SKM-1 treated with dmso at 0.1 percent for 144 hours (cell line): ENCODE measurements around the gene REPIN1.

Source experiments
- DNase-seq: peaks from one replicate; lab custom pipeline; 2025; ENCODE audit not compliant: unreplicated experiment; lab: John Stamatoyannopoulos, UW

The REPIN1 gene

DNA sequence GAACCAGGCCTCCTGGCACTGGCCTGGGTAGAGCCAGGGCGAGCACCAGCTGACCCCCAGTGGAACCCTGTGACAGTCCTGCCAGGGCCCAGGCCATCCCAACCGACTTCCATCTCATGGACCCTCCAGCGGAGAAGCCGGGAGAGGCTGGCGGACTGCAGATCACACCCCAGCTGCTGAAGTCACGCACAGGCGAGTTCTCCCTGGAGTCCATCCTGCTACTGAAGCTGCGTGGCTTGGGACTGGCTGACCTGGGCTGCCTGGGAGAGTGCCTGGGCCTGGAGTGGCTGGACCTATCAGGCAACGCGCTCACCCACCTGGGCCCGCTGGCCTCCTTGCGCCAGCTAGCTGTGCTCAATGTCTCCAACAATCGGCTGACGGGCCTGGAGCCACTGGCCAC lies 31.9 kb upstream of the REPIN1 start:
- DNase-seq, result no peak

DNA sequence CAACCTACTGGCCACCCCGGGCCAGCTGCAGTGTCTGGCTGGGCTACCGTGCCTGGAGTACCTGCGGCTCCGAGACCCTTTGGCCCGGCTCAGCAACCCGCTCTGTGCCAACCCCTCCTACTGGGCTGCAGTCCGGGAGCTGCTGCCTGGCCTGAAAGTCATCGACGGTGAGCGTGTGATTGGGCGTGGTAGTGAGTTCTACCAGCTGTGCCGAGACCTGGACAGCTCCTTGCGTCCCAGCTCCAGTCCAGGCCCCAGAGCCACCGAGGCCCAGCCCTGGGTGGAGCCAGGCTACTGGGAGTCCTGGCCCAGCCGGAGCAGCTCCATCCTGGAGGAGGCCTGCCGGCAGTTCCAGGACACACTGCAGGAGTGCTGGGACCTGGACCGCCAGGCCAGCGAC lies 31.4 kb upstream of the REPIN1 start:
- no peak for DNase-seq

DNA sequence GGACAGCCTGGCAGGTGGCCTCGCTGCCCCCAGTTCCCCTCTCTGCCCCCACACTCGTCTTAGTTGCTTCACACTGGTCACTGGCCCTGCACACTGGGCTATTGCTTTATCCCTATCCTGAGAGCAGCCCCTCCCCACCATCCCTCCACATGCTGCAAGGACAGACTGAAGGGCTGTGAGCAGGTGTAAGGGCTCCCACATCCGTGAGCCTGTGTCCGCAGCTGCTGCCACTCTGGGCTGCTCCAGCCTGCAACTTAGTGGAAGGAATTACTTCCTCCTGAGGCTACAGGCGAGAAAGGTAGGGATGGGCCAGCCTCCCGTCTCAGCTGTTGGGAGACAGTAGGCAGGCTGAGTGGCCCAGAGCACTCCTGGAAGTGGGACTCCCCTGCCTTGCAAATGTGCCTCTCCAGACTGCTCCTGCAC lies 31.0 kb upstream of the REPIN1 start:
- DNase-seq, result no peak

DNA sequence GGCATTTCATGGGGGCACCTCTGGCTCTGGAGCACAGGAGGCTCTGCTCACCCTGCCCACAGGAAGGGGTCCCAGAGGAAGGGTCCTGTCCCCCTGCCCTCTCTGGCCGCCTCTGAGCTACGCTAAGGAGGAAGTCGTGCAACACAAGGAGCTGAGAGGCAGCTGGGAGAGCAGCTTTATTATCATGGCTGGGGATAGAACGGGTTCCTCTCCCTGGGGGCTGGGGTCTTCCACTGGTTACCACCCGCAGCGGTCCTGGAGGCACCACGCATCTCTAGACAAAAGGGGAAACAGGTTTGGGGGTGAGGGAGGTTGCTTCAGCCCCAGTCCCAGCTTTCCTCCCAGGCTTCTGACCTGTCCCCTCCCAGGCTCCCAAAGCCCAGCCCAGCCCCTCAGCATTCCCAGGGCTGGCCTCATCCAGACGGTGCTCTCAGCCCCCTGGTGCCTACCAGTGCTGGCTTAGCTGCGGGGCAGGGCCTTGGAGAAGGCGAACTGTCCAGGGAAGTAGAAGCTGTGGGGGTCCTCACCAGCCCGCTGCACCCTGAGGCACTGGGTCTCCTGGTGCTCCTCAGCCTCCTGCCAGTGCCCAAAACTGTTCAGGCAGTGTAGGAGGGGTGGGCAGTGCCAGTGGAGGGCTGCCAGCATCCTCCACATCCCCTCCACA lies 30.3 kb upstream of the REPIN1 start:
- no peak for DNase-seq

DNA sequence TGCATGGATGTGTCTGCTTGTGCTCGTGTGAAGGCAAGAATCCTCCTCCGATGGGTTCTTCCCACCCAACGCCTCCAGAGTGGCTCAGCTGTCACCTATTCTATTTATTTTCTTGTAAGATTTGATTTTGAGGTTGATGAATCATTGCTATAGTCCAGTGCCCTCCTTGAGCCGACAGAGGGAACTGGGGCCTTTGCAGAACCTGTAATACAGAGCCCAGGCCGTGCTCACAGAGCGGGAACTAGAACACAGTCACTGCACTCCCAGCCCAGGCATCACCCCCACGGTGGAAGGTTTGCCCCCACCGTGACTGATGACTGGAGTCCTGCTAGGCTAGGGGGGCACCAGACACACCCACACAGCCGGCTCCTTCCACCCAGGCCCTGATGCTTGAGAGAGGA lies 29.2 kb upstream of the REPIN1 start:
- DNase-seq, result no peak

DNA sequence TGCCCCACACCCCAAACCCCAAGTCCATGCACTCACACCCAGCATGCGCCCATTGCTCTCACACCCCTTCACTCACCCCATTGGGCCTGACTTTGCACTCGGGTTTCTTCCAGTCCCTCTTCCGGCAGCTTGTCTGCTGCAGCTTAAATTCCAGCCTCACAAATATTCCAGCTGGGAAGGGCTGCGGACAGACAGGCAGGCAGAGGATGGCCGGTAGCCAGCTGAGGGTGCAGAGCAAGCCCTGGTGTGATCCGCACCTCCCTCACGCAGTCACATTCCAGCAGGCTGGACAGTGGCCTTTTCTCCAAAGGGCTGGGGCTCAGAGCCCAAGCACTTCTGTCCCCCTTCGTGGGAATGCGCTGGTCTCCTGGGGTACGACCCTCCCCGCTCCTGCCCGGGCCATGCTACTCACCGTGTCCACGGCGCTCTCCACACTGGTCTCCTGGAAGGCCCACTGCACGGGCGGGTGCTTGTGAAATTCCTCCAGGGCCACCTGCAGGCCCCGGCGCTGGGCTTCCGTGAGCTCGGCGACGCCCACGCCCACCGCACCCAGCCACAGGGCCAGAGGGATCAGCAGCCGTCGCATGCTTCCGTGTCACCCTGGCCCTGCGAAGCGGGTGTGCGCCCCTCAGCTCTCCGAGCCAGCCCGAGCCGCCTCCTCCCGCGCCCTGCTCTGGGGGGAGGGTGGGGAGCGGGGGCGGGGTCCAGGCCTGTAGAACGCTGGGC lies 28.4 kb upstream of the REPIN1 start:
- DNase-seq, result no peak

GRCh38 chr7:150340875-150341262 lies 27.8 kb upstream of the REPIN1 start:
- no peak for DNase-seq

- DNase-seq, result no peak
Measured at GRCh38 chr7:150341263-150342120, 27.1 kb upstream of the REPIN1 start, which contains the start of gene RARRES2. TSS of gene RARRES2 (minus strand) at chr7:150341629. CDS start at chr7:150340609, 1,020 bp downstream.

DNA sequence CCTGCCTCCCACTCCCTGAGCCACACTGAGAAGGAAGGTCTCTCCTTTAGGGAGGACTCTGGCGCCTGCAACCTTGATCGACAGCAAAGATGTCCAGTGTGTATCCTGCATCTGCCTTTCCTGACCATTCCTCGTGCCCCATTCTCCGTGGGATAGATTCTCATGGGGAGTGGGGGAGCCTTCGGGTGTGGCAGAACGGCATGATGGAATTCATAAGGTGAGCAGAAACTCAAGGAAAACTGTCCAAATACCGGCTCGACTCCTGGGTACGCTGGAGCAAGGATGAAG lies 26.6 kb upstream of the REPIN1 start:
- DNase-seq, result no peak

DNA sequence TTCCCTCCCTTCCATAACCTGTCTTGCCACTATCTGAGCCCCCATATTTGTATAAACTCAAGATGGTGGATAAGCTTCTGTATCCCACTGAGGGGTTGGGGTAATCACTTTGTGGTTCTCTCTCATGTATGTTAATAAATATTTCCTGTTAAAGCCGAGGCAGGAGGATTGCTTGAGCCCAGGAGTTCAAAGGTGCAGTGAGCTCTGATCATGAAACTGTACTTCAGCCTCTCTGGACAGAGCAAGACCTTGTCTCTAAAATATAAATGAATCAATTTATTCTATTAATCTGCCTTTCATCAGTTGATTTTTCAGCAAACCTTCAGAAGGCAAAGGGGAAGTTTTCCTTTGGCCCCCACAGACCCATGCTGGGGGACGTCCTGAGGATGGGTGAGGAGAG lies 25.4 kb upstream of the REPIN1 start:
- no peak for DNase-seq

GRCh38 chr7:150344299-150344698 lies 24.3 kb upstream of the REPIN1 start:
- no peak for DNase-seq

DNA sequence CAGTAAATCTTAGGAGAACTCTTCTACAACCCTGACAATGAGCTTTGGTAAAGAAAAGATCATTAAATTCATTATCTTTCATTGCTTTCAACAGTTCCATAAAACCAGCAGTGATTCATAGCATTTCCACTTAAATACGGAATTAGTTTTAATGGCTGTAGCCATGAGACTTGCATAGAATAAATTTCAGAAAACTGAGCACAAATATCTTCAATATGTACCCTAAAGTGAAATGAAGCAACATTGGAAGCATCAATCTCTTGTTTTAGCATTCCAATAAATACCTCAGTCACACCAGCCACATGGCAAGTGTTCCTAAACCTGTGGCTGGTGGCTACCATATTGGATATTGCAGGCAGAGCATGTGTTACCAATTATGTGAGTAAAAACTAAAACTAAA lies 23.6 kb upstream of the REPIN1 start:
- DNase-seq, result no peak

DNA sequence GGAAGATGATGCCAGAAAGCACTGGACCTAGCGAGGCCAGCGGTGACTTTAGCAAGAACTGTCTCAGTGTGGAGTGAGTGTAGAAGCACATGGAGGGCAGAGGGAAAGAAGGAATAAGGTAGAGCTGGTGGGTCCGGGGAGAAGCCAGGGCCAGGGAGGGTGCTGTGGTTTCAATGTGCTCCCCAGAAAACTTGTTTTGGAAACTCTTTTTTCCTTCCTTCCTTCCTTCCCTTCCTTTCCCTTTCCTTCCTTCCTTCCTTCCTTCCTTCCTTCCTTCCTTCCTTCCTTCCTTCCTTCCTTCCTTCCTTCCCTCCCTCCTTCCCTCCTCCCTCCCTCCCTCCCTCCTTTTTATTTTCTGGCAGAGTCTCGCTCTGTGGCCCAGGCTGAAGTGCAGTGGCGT lies 21.7 kb upstream of the REPIN1 start:
- no peak for DNase-seq

- no peak for DNase-seq
Measured at GRCh38 chr7:150351587-150352194, 16.9 kb upstream of the REPIN1 start.

DNA sequence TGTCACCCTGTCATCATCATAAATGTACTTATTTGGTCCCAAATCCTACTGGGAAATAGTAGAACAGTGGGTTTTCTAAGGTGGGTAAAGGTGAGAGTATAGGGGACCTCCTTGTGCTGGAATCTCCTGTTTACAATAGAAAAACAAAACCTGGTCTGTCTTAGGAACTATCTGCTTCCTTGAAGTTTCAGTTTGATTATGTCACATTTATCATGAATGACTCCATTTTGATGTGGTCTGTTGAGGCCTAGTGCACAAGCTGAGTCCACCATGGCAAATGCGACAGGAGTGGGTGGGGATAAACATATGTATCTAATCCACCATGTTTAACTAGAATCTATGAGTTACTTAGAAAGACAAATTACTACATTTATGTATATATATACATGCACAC lies 13.0 kb upstream of the REPIN1 start:
- no peak for DNase-seq

DNA sequence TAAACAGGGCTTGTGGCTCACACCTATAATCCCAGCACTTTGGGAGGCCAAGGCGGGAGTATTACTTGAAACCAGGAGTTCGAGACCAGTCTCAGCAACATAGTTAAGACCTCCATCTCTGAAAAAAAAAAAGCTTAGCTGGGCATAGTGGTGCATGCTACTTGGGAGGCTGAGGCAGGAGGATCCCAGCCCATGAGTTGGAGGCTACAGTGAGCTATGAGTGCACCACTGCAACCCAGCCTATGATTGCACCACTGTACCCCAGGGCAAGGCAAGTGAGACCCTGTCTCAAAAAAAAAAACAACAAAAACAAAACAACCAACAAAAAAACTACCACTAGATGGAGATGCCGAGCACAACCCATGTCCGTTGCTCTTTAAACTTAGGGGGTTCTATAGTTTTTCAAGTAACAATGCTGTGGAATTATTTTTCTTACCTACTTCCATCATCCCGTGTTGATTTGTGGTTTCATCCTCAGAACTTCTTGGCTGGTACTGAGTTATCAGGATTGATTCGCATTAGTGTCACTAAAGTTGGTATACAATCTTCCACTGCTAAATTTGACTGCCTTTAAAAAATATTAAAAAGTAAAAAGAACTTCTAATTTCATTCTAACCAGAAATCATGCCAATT lies 12.2 kb upstream of the REPIN1 start:
- DNase-seq, result no peak

GRCh38 chr7:150357270-150357669 lies 11.4 kb upstream of the REPIN1 start:
- DNase-seq, result no peak

DNA sequence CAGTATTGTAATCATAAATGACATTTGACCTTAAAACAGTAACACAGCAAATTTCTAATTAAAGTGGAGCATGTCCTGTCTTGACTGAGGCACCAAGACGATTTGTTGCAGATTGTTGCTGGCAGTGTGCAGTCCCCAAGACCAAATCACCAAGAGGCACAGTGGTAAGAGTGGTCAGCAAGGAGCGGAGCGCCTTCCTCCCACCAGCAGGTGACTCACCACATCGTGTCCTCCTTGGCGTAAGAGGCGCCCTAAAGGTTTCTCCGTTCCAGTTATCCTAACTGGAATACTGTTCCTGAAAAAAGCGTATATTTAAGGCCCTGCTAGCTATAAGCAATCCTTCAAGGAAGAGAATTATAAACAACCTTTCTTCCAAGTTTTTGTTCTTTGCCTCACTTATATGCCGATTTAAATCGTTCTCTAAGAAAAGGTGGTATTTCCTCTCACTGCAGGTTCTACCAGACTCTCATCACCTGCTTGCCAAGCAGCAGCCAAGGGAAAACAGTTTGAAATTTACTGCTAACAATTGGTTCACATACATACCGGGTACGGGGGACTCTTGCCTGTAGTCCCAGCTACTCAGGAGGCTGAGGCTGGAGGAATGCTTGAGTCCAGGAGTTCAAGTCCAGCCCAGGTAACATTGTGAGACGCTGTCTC lies 10.7 kb upstream of the REPIN1 start:
- no peak for DNase-seq

DNA sequence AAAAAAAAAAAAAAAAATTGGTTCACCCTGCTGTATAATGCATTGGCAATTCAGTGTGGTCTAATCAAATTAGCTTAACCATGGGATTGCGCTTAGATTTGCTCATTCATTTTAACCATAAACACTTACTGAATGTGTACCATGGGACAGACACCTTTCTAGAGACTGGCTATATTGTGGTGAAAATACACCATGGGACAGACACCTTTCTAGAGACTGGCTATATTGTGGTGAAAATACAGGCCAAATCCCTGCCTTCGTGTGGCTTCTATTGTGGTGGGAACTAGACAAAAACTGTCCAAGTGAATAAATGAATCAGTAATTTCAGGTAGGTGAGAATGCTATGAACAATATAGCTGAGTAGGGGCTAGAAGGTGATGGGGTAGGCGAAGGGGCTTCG lies 10.2 kb upstream of the REPIN1 start:
- no peak for DNase-seq

DNA sequence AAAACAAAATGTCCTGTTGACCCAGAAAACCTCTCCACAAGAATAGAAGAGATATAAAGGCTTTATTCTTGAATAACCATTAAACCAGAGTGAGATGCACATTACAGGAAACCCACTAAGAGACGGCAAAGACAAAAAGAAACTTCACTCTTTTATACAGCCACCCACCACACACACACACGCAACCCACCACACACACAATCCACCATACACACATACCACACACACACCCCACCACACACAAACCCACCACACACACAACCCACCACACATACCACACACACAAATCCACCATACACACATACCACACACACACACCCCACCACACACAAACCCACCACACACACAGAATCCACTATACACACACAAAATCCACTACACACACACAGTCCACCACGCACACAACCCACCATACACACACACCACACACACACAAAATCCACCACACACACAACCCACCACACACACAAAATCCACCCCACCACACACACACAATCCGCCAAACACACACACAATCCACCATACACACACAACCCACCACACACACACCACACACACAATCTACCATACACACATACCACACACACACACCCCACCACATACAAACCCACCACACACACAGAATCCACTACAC lies 9.5 kb upstream of the REPIN1 start:
- no peak for DNase-seq
